Stomach (tissue), 4 donors: ENCODE results near the gene STK11IP.

ENCODE experiments used
- CTCF ChIP-seq, 7 experiments: fragments of 450-650 bp in 4 of 7; fragments of 200-600 bp in 3 of 7; sonication (generic) in 3 of 7; IDR thresholded peaks; one replicate each; pipeline ENCODE4 v1.5.1; 2016 to 2019; ENCODE audit warnings: antibody characterized with exemption in 7 of 7, control low read depth in 2 of 7, mild to moderate bottlenecking in 1 of 7
- POLR2AphosphoS5 ChIP-seq, 3 donors: sonication (generic); formaldehyde crosslinking; IDR thresholded peaks; one replicate each; pipeline ENCODE4 v1.6.1; 2016; ENCODE audit warnings: antibody characterized with exemption in 3 of 3

- TF ChIP-seq CTCF (IDR thresholded peaks at IDR 0.05) (no peak), POLR2AphosphoS5 (IDR thresholded peaks at IDR 0.05) (no peak)
These were observed 53.0 kb downstream of the STK11IP start for GRCh38 chr2:219650426-219651248.
